ENCODE data around the gene STAG1.

GRCh38 chr3:136734382-136735070, 17.7 kb downstream of the STAG1 start:
- TF ChIP-seq CTCF (conservative IDR thresholded peaks at IDR 0.05; ENCODE audit: low read depth in 2 of 2) (peak; percentile 23 to 25; a peak in 3 of 4 replicates), EZH2phosphoT487 (IDR thresholded peaks at IDR 0.05; ENCODE audit: unreplicated experiment) (no peak), JUNB (IDR thresholded peaks at IDR 0.05; ENCODE audit: unreplicated experiment) (no peak), CREB1 (CRISPR knock-in tag; IDR thresholded peaks at IDR 0.05; ENCODE audit: low read depth) (no peak), EZH2 (IDR thresholded peaks at IDR 0.05; ENCODE audit: low read depth, unreplicated experiment) (no peak), POLR2AphosphoS5 (IDR thresholded peaks at IDR 0.05; ENCODE audit: low read depth) (no peak), STAT1 (IDR thresholded peaks at IDR 0.05; ENCODE audit: unreplicated experiment) (no peak), REST (IDR thresholded peaks at IDR 0.05; ENCODE audit: unreplicated experiment) (no peak), ZNF462 (CRISPR knock-in tag; IDR thresholded peaks at IDR 0.05) (no peak), ETS1 (IDR thresholded peaks at IDR 0.05) (no peak), ZNF331 (CRISPR knock-in tag; IDR thresholded peaks at IDR 0.05; ENCODE audit: low read depth) (no peak), NANOG (IDR thresholded peaks at IDR 0.05; ENCODE audit: borderline replicate concordance) (no peak)
